ENCODE measurements around the gene UFD1. TPM values are rescaled to one million over a fixed set of nuclear protein-coding genes. Genes with fewer than 3 reads are reported as not detected.

UFD1 gene
- polyA plus RNA-seq, 4 donors = 46.0 to 112 (median 81.4) TPM

DNA sequence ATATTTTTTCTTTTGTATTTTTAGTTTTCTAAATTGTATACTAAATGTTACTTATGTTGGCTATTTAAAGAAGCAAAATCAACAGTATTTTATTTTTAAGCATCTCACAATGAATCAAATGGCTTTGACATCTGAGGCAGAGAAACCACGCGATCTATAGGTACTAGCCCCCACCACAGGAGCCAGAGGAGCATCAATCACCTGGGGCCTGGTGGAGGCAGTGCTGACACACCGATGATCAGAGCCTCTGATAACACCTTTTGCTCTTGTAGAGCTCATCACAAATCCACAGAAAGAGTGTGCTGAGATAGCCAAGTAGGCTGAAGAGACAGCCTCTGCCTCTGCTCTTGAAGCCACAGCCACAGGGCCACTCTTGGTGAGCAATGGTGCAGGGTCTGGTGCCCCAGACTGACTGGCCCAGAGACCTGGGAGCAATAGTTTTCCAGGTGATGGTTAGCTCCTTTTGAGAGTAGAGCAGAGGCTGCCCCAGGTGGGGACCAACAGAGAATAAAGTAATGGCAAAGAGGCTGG is 72.6 kb downstream of the UFD1 start:
- FAIRE-seq = no peak
- H3K4me1 ChIP-seq (ENCODE audit: control insufficient read depth in 3 of 3, insufficient read depth in 2 of 3, low read depth in 1 of 3, low read length in 2 of 3) = no peaks in the 10 kb centered on the region
- DNase-seq = no peak
- no peaks in the 10 kb centered on the region for H3K9me3 ChIP-seq (ENCODE audit: control insufficient read depth in 2 of 2, insufficient read depth in 1 of 2, low read depth in 1 of 2, low read length in 1 of 2)
- H3K4me3 ChIP-seq (ENCODE audit: low read depth in 1 of 3, low read length in 3 of 3) = no peak overlapping the region
- WGBS, 3 donors = 82 to 93% (median 89%) methylated on average over 3 of the region's 3 CpGs
- no peak overlapping the region for H3K27ac ChIP-seq (ENCODE audit: low read depth in 1 of 3, low read length in 2 of 3)
- peaks cover 4 to 60% (median 17%) of the 10 kb centered on the region in 3 donors for H3K36me3 ChIP-seq (ENCODE audit: control insufficient read depth in 3 of 3, insufficient read depth in 2 of 3, low read depth in 1 of 3, low read length in 3 of 3)
- H3K27me3 ChIP-seq (ENCODE audit: control insufficient read depth in 3 of 3, insufficient read depth in 3 of 3, low read length in 3 of 3) = no peaks in the 10 kb centered on the region

DNA sequence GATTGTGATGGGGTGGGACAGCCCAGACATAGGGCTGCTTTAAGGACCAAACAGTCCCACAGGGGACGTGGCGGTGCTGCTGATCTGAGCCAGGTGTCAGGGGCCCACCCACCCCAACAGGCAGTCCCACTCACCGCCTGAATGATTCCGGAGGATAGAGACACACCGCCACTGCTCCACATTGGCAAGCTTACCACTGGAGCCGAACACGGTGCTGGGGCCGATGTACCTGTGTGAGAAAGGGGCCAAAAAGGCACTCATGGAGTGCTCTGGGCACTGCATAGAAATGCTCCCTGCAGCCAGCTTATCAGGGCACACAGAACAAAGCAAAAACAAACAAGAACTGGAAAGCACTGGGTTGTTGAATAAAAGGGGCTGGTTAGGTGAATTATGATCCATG is 73.3 kb downstream of the UFD1 start:
- FAIRE-seq = no peak
- WGBS, 3 donors = 93 to 97% (median 97%) methylated on average over 8 of the region's 8 CpGs
- H3K27ac ChIP-seq (ENCODE audit: low read depth in 1 of 3, low read length in 2 of 3) = no peak overlapping the region
- no peaks in the 10 kb centered on the region for H3K27me3 ChIP-seq (ENCODE audit: control insufficient read depth in 3 of 3, insufficient read depth in 3 of 3, low read length in 3 of 3)
- DNase-seq = no peak
- peaks cover 6 to 59% (median 20%) of the 10 kb centered on the region in 3 donors for H3K36me3 ChIP-seq (ENCODE audit: control insufficient read depth in 3 of 3, insufficient read depth in 2 of 3, low read depth in 1 of 3, low read length in 3 of 3)
- no peaks in the 10 kb centered on the region for H3K9me3 ChIP-seq (ENCODE audit: control insufficient read depth in 2 of 2, insufficient read depth in 1 of 2, low read depth in 1 of 2, low read length in 1 of 2)
- no peak overlapping the region for H3K4me3 ChIP-seq (ENCODE audit: low read depth in 1 of 3, low read length in 3 of 3)
- no peaks in the 10 kb centered on the region for H3K4me1 ChIP-seq (ENCODE audit: control insufficient read depth in 3 of 3, insufficient read depth in 2 of 3, low read depth in 1 of 3, low read length in 2 of 3)

DNA sequence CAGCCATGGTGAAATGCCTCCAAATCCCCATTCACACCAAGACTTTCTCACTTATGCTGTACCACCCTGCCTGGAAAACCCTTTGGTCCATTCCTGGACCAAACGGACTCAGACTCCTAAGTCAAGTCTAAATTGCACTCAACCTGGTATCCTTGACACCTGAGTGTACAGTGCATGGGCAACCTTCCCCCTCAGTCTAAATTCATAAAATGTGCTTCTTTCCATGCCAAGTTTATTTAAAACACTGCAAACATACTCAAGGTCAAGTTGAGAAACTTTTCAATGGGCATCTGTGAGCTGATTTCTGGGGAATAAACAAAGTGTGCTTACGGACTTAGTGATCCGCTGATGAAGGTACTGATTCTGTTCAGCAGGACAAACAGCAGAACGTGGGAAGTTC is 73.9 kb downstream of the UFD1 start:
- Histone ChIP-seq H3K27ac (ENCODE audit: low read depth in 1 of 3, low read length in 2 of 3) (no peak overlapping the region), H3K4me3 (ENCODE audit: low read depth in 1 of 3, low read length in 3 of 3) (no peak overlapping the region), H3K9me3 (ENCODE audit: control insufficient read depth in 2 of 2, insufficient read depth in 1 of 2, low read depth in 1 of 2, low read length in 1 of 2) (no peaks in the 10 kb centered on the region), H3K4me1 (ENCODE audit: control insufficient read depth in 3 of 3, insufficient read depth in 2 of 3, low read depth in 1 of 3, low read length in 2 of 3) (no peaks in the 10 kb centered on the region), H3K36me3 (ENCODE audit: control insufficient read depth in 3 of 3, insufficient read depth in 2 of 3, low read depth in 1 of 3, low read length in 3 of 3) (peaks cover 7 to 58% (median 21%) of the 10 kb centered on the region in 3 donors), H3K27me3 (ENCODE audit: control insufficient read depth in 3 of 3, insufficient read depth in 3 of 3, low read length in 3 of 3) (no peaks in the 10 kb centered on the region)
- DNase-seq (no peak), FAIRE-seq (no peak)
- WGBS, 3 donors = 86 to 93% (median 87%) methylated on average over 4 of the region's 4 CpGs

DNA sequence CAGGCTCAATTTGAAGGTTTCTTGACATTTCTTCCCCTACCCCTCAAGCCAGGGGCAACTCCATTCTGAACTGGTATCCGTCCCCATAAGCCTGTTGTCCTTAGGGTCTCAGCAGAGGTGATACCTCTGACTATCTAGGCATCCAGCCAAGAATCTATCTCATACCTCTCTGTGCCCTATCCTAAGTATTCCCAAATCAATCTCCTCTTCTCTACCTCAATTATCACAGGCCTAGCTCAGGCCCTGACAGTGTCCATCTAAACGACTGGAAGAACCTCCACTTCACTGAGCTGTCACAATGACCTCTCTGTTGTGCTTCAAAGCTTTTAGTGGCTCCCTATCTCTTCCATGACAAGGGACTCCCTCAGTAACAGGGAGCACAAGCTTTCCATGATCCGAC is 74.3 kb downstream of the UFD1 start:
- no peak overlapping the region for H3K27ac ChIP-seq (ENCODE audit: low read depth in 1 of 3, low read length in 2 of 3)
- 92 to 98% (median 96%) methylated on average over 3 of the region's 3 CpGs for WGBS, 3 donors
- FAIRE-seq = no peak
- H3K9me3 ChIP-seq (ENCODE audit: control insufficient read depth in 2 of 2, insufficient read depth in 1 of 2, low read depth in 1 of 2, low read length in 1 of 2) = no peaks in the 10 kb centered on the region
- H3K36me3 ChIP-seq (ENCODE audit: control insufficient read depth in 3 of 3, insufficient read depth in 2 of 3, low read depth in 1 of 3, low read length in 3 of 3) = peaks cover 3 to 55% (median 21%) of the 10 kb centered on the region in 3 donors
- H3K27me3 ChIP-seq (ENCODE audit: control insufficient read depth in 3 of 3, insufficient read depth in 3 of 3, low read length in 3 of 3) = no peaks in the 10 kb centered on the region
- no peak for DNase-seq
- no peaks in the 10 kb centered on the region for H3K4me1 ChIP-seq (ENCODE audit: control insufficient read depth in 3 of 3, insufficient read depth in 2 of 3, low read depth in 1 of 3, low read length in 2 of 3)
- H3K4me3 ChIP-seq (ENCODE audit: low read depth in 1 of 3, low read length in 3 of 3) = no peak overlapping the region

DNA sequence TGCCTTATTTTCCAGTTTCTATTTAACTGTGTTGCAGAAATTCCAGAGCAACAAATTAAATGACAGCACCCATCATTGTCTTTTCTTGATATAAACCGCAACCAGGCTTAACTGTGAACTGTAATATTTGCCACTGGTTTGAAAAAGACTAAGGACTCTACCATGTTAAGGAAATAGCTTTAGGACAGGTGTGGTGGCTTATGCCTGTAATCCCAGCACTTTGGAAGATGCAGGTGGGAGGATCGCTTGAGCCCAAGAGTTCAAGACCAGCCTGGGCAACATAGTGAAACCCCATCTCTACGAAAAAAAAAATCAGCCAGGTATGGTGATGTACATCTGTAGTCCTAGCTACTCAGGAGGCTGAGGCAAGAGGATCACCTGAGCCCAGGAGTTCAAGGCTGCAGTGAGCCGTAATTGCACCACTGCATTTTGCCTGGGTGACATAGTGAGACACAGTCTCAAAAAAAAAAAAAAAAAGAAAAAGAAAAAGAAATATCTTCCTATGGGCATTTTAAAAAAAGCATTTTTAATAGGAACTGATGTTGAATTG is 76.3 kb downstream of the UFD1 start:
- DNase-seq (no peak), FAIRE-seq (no peak)
- H3K36me3 ChIP-seq (ENCODE audit: control insufficient read depth in 3 of 3, insufficient read depth in 2 of 3, low read depth in 1 of 3, low read length in 3 of 3) = peaks cover 3 to 50% (median 17%) of the 10 kb centered on the region in 3 donors
- no peak overlapping the region for H3K27ac ChIP-seq (ENCODE audit: low read depth in 1 of 3, low read length in 2 of 3)
- H3K27me3 ChIP-seq (ENCODE audit: control insufficient read depth in 3 of 3, insufficient read depth in 3 of 3, low read length in 3 of 3) = no peaks in the 10 kb centered on the region
- H3K4me1 ChIP-seq (ENCODE audit: control insufficient read depth in 3 of 3, insufficient read depth in 2 of 3, low read depth in 1 of 3, low read length in 2 of 3) = no peaks in the 10 kb centered on the region
- no peak overlapping the region for H3K4me3 ChIP-seq (ENCODE audit: low read depth in 1 of 3, low read length in 3 of 3)
- 96 to 98% (median 98%) methylated on average over 4 of the region's 4 CpGs for WGBS, 3 donors
- H3K9me3 ChIP-seq (ENCODE audit: control insufficient read depth in 2 of 2, insufficient read depth in 1 of 2, low read depth in 1 of 2, low read length in 1 of 2) = no peaks in the 10 kb centered on the region

DNA sequence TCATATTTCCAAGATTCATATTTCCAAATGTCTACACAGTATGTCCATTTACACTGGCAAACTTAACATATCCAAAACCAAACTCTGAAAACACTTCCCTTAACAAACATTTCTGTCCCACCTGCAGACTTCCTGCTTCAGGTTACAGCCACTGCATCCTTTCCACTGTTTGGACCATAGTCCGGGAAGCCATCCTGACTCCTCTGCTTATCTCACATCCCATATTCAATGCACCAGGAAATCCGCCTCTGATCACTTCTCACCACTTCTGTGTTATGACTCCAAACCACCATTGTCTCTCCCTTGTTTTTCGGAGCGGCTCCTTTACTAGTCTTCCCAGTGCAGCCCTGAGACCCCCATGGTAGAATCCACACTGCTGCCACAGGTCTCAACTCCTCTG is 77.5 kb downstream of the UFD1 start:
- H3K4me3 ChIP-seq (ENCODE audit: low read depth in 1 of 3, low read length in 3 of 3) = no peak overlapping the region
- no peak overlapping the region for H3K27ac ChIP-seq (ENCODE audit: low read depth in 1 of 3, low read length in 2 of 3)
- no peak for FAIRE-seq
- no peak for DNase-seq
- H3K27me3 ChIP-seq (ENCODE audit: control insufficient read depth in 3 of 3, insufficient read depth in 3 of 3, low read length in 3 of 3) = no peaks in the 10 kb centered on the region
- 95 to 99% (median 97%) methylated on average over 4 of the region's 4 CpGs for WGBS, 3 donors
- peaks cover 3 to 54% (median 17%) of the 10 kb centered on the region in 3 donors for H3K36me3 ChIP-seq (ENCODE audit: control insufficient read depth in 3 of 3, insufficient read depth in 2 of 3, low read depth in 1 of 3, low read length in 3 of 3)
- H3K4me1 ChIP-seq (ENCODE audit: control insufficient read depth in 3 of 3, insufficient read depth in 2 of 3, low read depth in 1 of 3, low read length in 2 of 3) = no peaks in the 10 kb centered on the region
- H3K9me3 ChIP-seq (ENCODE audit: control insufficient read depth in 2 of 2, insufficient read depth in 1 of 2, low read depth in 1 of 2, low read length in 1 of 2) = no peaks in the 10 kb centered on the region

DNA sequence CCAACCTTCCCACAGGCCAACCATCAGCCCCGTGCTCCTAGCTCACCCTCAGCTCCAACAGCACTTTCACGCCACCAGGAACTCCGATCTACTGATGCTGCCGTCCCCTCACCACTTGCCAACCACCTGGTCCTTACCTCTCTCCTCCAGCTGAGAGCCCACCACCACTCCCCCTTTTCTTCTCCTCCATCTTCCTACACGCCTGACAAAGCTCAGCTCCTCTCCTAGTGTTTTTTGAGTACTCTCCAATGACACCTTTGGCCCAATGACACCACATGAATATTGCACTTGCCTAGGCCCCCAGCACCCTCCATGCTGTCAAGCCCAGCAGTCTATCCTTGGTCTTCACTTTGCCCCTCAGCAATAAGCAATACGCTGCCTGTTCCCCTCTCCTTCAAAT is 78.1 kb downstream of the UFD1 start:
- Histone ChIP-seq H3K27me3 (ENCODE audit: control insufficient read depth in 3 of 3, insufficient read depth in 3 of 3, low read length in 3 of 3) (no peaks in the 10 kb centered on the region), H3K4me1 (ENCODE audit: control insufficient read depth in 3 of 3, insufficient read depth in 2 of 3, low read depth in 1 of 3, low read length in 2 of 3) (no peaks in the 10 kb centered on the region), H3K27ac (ENCODE audit: low read depth in 1 of 3, low read length in 2 of 3) (no peak overlapping the region), H3K36me3 (ENCODE audit: control insufficient read depth in 3 of 3, insufficient read depth in 2 of 3, low read depth in 1 of 3, low read length in 3 of 3) (peaks cover 3 to 56% (median 16%) of the 10 kb centered on the region in 3 donors), H3K4me3 (ENCODE audit: low read depth in 1 of 3, low read length in 3 of 3) (no peak overlapping the region), H3K9me3 (ENCODE audit: control insufficient read depth in 2 of 2, insufficient read depth in 1 of 2, low read depth in 1 of 2, low read length in 1 of 2) (no peaks in the 10 kb centered on the region)
- DNase-seq (no peak), FAIRE-seq (no peak)
- WGBS, 3 donors = 95% methylated on average over 6 of the region's 6 CpGs
